GM18951 (cell line): ENCODE results near the gene DLEC1.

Experiments
- POLR2A ChIP-seq: IDR thresholded peaks from 4 replicates; pipeline ENCODE4 v1.6.1; 2011; ENCODE audit warnings: mild to moderate bottlenecking; ENCODE audit not compliant: insufficient read length, insufficient read depth; ENCODE audit errors: extremely low read depth
- in situ Hi-C: fragments of 300-500 bp; cut with MboI; formaldehyde crosslinking; loops from one replicate; pipeline ENCODE4 v1.12.0; 2022; ENCODE audit warnings: low sequenced_read_pairs, mixed read lengths, inconsistent platforms; ENCODE audit not compliant: unreplicated experiment

DLEC1 gene

GRCh38 chr3:38005076-38006020 is 33.7 kb upstream of the DLEC1 start:
- TF ChIP-seq POLR2A: no peak
- in situ Hi-C loops: no loop called here

DNA sequence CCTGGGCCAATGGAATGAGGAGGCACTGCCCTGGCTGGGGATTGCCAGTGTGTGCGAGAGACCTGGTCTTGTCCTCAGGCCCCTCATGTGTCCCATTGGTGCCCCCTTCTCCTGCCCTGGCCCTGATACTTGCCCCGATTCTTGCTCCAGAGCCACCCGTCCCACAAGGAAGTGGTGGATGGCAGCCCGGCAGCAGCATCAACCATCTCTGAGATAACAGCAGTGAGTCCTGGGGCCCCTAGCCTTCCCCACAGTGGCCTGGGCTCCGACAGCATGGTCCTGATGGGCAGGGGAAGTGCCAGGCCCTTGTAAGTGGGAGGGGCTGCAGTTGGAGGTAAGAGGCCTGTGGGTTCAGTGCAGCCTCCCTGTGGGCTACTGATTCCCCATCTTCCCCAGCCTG is 33.0 kb upstream of the DLEC1 start:
- no peak for TF ChIP-seq POLR2A
- in situ Hi-C loops: no loop called here

DNA sequence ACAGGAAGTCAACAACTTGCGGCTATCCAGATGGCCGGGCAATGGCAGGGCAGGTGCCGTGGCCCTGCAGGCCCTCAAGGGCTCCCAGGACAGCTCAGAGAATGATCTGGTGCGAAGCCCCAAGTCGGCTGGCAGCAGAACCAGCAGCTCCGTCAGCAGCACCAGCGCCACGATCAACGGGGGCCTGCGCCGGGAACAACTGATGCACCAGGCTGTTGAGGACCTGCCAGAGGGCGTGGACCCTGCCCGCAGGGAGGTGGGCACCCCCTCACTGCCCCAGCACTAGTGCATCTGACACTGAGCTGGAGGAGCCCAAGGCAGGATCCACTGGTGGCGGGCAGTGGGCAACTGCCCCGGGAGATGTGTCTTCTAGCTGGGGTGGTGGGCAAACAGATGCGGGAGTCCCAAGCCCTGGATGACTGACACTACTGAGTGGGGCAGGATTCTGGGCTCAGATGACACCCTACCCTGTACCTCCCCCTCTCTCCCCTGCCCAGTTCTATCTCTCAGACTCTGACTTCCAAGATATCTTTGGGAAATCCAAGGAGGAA is 32.5 kb upstream of the DLEC1 start:
- in situ Hi-C loops: no loop called here
- TF ChIP-seq POLR2A: no peak

DNA sequence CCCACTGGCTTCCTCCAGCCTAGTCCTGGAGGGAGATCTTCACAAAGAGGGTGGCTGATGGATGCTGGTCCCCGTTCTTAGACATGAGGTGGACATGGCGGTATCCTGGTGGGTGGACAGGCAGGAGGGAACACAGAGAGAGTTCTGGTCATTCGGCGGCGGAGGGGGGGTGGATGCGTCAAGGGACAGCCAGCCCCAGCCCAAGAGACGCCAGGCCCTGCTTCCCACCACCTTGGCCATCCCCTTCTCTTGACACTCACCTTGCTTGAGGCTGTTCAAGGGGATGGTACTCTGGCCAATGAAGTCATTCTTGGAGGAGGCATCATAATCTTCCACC is 31.3 kb upstream of the DLEC1 start:
- TF ChIP-seq POLR2A: no peak
- in situ Hi-C loops: no loop called here

GRCh38 chr3:38008191-38008701 is 30.8 kb upstream of the DLEC1 start:
- in situ Hi-C loops: no loop called here

DNA sequence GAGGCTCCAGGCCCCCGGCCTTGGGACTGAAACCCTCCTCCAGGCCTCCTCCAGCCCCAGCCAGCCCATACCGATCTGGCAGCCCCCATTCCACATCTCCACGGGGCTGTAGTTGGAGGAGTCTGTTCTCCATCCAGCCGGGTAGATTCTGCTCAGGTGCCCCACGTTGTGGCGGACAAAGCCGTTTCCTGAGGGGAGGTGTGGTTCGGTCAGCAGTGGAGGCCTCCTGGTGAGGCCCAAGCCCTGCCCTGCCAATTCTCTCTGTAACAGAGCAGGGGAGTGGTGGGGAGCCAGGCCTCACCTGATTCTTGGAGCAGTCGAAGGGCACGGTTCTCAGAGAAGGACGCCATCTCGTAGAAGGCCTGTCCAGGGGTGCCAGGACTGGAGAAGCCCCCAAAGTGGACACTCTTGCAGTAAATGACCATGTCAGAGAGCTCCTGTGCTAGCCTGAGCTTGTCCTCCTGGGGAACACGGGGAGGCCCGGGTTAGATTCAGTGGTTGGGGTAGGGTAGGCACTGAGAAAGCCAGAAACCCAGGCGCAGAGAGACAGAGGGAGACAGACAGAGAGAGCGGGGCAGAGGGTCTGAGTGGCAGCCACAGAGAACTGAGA is 29.9 kb upstream of the DLEC1 start:
- in situ Hi-C loops: no loop called here
- no peak for TF ChIP-seq POLR2A

More at GRCh38 chr3:38008191-38008701, 30.8 kb upstream of the DLEC1 start:
- no peak for TF ChIP-seq POLR2A

DNA sequence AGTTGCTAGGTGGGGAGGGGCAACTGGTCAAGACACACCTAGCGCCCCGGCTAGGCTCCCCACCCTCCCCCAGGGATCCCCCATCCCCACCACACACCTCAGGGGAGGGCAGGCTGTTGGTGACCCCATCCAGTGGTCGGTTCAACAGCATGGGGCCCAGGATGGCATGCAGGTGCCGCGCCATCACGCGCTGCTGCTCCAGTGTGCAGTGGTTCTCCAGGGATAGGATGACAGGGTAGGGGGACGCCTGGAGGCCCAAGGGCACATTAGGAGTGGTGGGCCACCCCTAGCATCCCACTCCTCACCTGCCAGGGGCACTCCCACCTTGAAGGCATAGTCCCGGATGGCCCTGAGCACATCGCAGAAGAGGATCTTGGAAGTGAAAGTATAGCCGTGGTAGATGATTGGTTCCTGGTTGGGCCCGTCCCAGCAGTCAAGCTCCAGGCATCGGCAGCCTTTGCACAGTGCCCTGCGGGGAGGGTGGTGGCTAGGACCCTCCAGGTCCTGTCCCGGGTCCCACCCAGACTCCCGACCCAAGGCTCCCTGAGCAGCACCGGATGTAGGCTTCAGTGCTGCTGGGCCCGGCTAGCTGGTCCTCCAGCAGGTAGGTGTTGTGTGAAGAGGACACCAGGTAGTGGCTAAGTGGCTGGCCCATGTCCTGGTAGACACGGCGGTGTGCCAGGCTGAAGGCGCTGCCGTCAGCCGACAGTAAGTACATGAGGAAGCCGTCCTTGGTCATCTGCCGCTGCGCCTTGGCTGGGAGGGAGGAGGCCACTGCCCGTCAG is 29.0 kb upstream of the DLEC1 start:
- in situ Hi-C loops: no loop called here
- no peak for TF ChIP-seq POLR2A

GRCh38 chr3:38011111-38011510 is 27.9 kb upstream of the DLEC1 start:
- TF ChIP-seq POLR2A: no peak
- in situ Hi-C loops: no loop called here

- in situ Hi-C loops: no loop called here
- TF ChIP-seq POLR2A: no peak
Measured at GRCh38 chr3:38015485-38015884, 23.5 kb upstream of the DLEC1 start.

GRCh38 chr3:38015984-38016383 is 23.0 kb upstream of the DLEC1 start:
- in situ Hi-C loops: no loop called here
- no peak for TF ChIP-seq POLR2A

GRCh38 chr3:38016410-38016809 is 22.6 kb upstream of the DLEC1 start:
- no peak for TF ChIP-seq POLR2A
- in situ Hi-C loops: no loop called here

DNA sequence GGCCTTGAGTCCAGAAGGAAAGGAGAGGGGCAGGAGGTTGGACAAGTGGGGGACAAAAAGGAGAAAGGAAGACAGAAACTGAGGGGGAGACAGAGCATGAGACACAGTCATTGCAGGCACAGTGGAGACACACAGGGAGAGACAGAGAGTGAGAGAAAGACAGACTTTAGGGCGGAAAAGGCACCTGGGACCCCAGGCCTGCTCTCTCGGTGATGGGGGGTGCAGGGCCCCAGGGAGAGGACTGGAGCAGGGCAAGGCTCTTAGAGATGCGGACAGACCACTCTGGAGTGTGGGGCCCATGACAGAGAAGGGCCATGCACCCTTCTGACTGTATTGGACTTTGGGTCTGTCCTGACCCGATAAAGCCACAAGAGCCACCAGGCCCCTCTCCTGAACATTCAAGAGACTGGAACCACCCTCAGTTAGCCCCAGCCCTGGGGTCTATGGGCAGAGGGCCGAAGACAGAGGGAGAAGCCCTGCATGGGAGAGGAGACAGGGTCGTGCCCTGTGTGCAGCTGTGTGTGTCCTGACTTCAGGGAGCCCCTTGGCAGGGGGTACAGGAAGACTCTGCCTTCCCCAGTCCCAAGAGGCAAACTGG is 22.1 kb upstream of the DLEC1 start:
- in situ Hi-C loops: no loop called here
- TF ChIP-seq POLR2A: no peak

DNA sequence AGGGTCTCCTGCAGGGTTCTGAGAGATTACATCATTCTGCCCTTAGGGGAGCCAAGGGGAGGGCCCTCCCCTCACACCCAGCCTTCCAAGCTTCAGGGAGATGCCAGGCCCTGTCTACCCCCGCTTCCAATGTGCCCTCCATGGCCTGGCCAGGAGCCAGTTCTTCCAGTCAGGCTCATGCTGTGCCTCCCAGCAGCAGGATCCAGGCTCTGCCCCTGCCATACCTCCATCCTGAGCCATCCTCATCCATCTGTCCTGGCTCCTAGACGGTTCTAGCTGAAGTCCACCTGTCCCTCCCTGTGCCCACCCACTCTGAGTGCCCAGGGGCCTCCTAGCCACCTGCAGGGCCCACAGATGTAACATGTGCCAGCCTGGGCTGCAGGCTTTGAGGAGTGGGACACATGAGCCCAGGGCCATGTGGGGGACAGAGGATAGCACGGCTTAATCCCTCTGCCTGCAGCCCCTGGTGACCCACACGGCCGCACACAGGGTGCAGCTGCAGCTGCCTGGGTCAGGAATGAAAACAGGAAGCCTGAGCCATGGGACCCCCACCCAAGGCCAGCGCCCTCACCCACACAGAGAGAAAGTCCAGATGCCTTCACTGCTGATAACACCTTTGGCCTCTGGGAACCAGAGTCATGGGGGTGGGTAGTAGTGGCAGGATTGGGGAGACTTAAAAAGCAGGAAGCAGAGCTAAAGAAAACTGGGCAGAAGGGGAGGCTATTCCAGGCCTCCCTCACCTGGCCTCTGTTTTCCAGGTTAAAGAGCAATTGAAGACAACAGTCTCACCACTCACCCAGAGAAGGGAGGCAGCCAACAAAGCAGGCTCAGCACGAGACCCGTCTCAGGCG is 21.3 kb upstream of the DLEC1 start:
- in situ Hi-C loops: no loop called here

More for the DNA sequence above, 21.3 kb upstream of the DLEC1 start:
- TF ChIP-seq POLR2A: no peak
